Nephron progenitor cell (in vitro differentiated cells): ENCODE data around the gene ROMO1.
"Not testable (repeated sequence)": the region's sequence is repeated elsewhere in the genome, so short reads cannot be mapped to it uniquely, and the experiment has no call there.

Experiments
- DNase-seq: peaks from one replicate; pipeline ENCODE4 v3.0.0; 2021
- H3K27ac Mint-ChIP-seq: 2 replicates; pipeline ENCODE4 v1.8.0; 2021; ENCODE audit warnings: mild to moderate bottlenecking, moderate library complexity, mixed read lengths
- H3K27me3 Mint-ChIP-seq: 2 replicates; pipeline ENCODE4 v1.8.0; 2021; ENCODE audit warnings: mild to moderate bottlenecking, low read depth, mixed read lengths; ENCODE audit not compliant: poor library complexity
- H3K36me3 Mint-ChIP-seq: 2 replicates; pipeline ENCODE4 v1.8.0; 2021; ENCODE audit warnings: low read depth, mixed read lengths
- H3K4me1 Mint-ChIP-seq: 2 replicates; pipeline ENCODE4 v1.8.0; 2021; ENCODE audit warnings: mixed read lengths
- H3K4me3 Mint-ChIP-seq: 2 replicates; pipeline ENCODE4 v1.8.0; 2021; ENCODE audit warnings: mild to moderate bottlenecking, moderate library complexity, mixed read lengths
- H3K9me3 Mint-ChIP-seq: 2 replicates; pipeline ENCODE4 v1.8.0; 2021; ENCODE audit warnings: mild to moderate bottlenecking, moderate library complexity, mixed read lengths
- CTCF ChIP-seq: fragments of 200-600 bp; sonication (generic); IDR thresholded peaks from 2 replicates; pipeline ENCODE4 v1.5.0; 2021; ENCODE audit warnings: antibody characterized with exemption

Gene ROMO1

GRCh38 chr20:35669681-35670080, 29.5 kb upstream of the ROMO1 start:
- Mint-ChIP-seq H3K9me3 (no peaks in the 10 kb centered on the region), H3K4me1 (peaks cover 13% of the 10 kb centered on the region), H3K4me3 (no peak overlapping the region), H3K36me3 (peaks cover 42% of the 10 kb centered on the region), H3K27ac (no peak overlapping the region), H3K27me3 (peaks cover 3% of the 10 kb centered on the region)
- no peak for TF ChIP-seq CTCF
- no peak for DNase-seq

GRCh38 chr20:35673884-35674283, 25.3 kb upstream of the ROMO1 start:
- H3K27me3 Mint-ChIP-seq: peaks cover 3% of the 10 kb centered on the region
- no peak overlapping the region for H3K4me3 Mint-ChIP-seq
- no peak overlapping the region for H3K27ac Mint-ChIP-seq
- no peak for DNase-seq
- no peaks in the 10 kb centered on the region for H3K9me3 Mint-ChIP-seq
- H3K36me3 Mint-ChIP-seq: peaks cover 35% of the 10 kb centered on the region
- TF ChIP-seq CTCF: no peak
- H3K4me1 Mint-ChIP-seq: peaks cover 8% of the 10 kb centered on the region

GRCh38 chr20:35674921-35675320, 24.3 kb upstream of the ROMO1 start:
- H3K9me3 Mint-ChIP-seq: no peaks in the 10 kb centered on the region
- H3K4me3 Mint-ChIP-seq: no peak overlapping the region
- H3K4me1 Mint-ChIP-seq: peaks cover 8% of the 10 kb centered on the region
- H3K36me3 Mint-ChIP-seq: peaks cover 27% of the 10 kb centered on the region
- DNase-seq: no peak
- TF ChIP-seq CTCF: no peak
- no peaks in the 10 kb centered on the region for H3K27me3 Mint-ChIP-seq
- H3K27ac Mint-ChIP-seq: no peak overlapping the region

GRCh38 chr20:35680452-35681183, 18.6 kb upstream of the ROMO1 start:
- no peaks in the 10 kb centered on the region for H3K9me3 Mint-ChIP-seq
- H3K4me1 Mint-ChIP-seq: peaks cover 11% of the 10 kb centered on the region
- peaks cover 5% of the 10 kb centered on the region for H3K36me3 Mint-ChIP-seq
- H3K27ac Mint-ChIP-seq: peak overlapping the region; percentile 50
- H3K27me3 Mint-ChIP-seq: no peaks in the 10 kb centered on the region
- H3K4me3 Mint-ChIP-seq: no peak overlapping the region
- no peak for DNase-seq
- TF ChIP-seq CTCF: no peak

GRCh38 chr20:35681960-35682359, 17.2 kb upstream of the ROMO1 start:
- Mint-ChIP-seq H3K36me3 (peaks cover 16% of the 10 kb centered on the region), H3K9me3 (peaks cover 2% of the 10 kb centered on the region), H3K4me3 (no peak overlapping the region), H3K4me1 (peaks cover 11% of the 10 kb centered on the region), H3K27me3 (no peaks in the 10 kb centered on the region), H3K27ac (no peak overlapping the region)
- no peak for TF ChIP-seq CTCF
- DNase-seq: no peak

GRCh38 chr20:35685368-35685767, 13.8 kb upstream of the ROMO1 start:
- Mint-ChIP-seq H3K9me3 (peaks cover 22% of the 10 kb centered on the region), H3K36me3 (peaks cover 36% of the 10 kb centered on the region)
- H3K27me3 Mint-ChIP-seq, H3K27ac Mint-ChIP-seq, H3K4me1 Mint-ChIP-seq, DNase-seq, H3K4me3 Mint-ChIP-seq: not testable (repeated sequence)

GRCh38 chr20:35686872-35687271, 12.3 kb upstream of the ROMO1 start:
- Mint-ChIP-seq H3K9me3 (peaks cover 22% of the 10 kb centered on the region), H3K36me3 (peaks cover 40% of the 10 kb centered on the region)
- not testable (repeated sequence) for H3K27ac Mint-ChIP-seq, H3K27me3 Mint-ChIP-seq, H3K4me1 Mint-ChIP-seq, DNase-seq, H3K4me3 Mint-ChIP-seq
